Measurements from ENCODE around the gene ZNF441.

DNA sequence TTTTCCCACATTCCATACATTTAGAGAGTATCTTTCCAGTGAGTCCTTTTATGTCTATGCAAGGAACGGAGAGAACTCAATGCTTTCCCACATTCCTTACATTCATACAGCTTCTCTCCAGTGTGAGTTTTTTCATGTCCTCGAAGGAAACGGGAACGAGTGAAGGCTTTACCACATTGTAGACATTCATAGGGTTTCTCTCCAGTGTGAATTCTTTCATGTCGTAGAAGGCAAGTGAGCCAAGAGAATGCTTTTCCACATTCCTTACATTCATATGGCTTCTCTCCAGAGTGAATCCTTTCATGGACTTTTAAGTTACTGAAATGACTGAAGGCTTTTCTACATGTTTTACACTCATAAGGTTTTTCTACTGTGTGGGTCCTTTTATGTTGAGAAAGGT, 45.1 kb upstream of the ZNF441 start:
- no peak for TF ChIP-seq POLR2A (IDR thresholded peaks at IDR 0.05; ENCODE audit: low read length)
- no peak for TF ChIP-seq GATA1 (IDR thresholded peaks at IDR 0.05; ENCODE audit: low read depth, low read length)
